Inferior parietal cortex (tissue), 1 donor: ENCODE results near the gene CGB2.
A peak's percentile ranks its signal among the peaks of the same experiment; 100 is the strongest.
"Not testable (repeated sequence)": the region's sequence is repeated elsewhere in the genome, so short reads cannot be mapped to it uniquely, and the experiment has no call there.

Experiments
- DNase-seq: peaks from one replicate; pipeline ENCODE4 v3.0.0-alpha.2; 2016; ENCODE audit errors: extremely low spot score

CGB2 gene

GRCh38 chr19:49031642-49032301, at the start of gene CGB2:
Gene CGB2, plus strand, starts transcription at chr19:49031890. Its CDS starts 206 bp downstream, at chr19:49032096.
- DNase-seq = not testable (repeated sequence)

- DNase-seq = no peak
Observed at GRCh38 chr19:48982280-48982679, 49.4 kb upstream of the CGB2 start.

GRCh38 chr19:48985711-48986110, 46.0 kb upstream of the CGB2 start:
- no peak for DNase-seq

GRCh38 chr19:48986211-48986610, 45.5 kb upstream of the CGB2 start:
- no peak for DNase-seq

GRCh38 chr19:48987323-48987722, 44.4 kb upstream of the CGB2 start:
- DNase-seq = no peak

- no peak for DNase-seq
Observed at GRCh38 chr19:48988286-48988685, 43.4 kb upstream of the CGB2 start.

- no peak for DNase-seq
Observed at GRCh38 chr19:48988860-48989259, 42.8 kb upstream of the CGB2 start.

GRCh38 chr19:48989701-48990291, 41.9 kb upstream of the CGB2 start:
- no peak for DNase-seq

GRCh38 chr19:48990400-48990799, 41.3 kb upstream of the CGB2 start:
- no peak for DNase-seq

- DNase-seq = no peak
Observed at GRCh38 chr19:48991011-48991609, 40.6 kb upstream of the CGB2 start.

GRCh38 chr19:48991873-48992580, 39.7 kb upstream of the CGB2 start:
- DNase-seq = no peak

- no peak for DNase-seq
Observed at GRCh38 chr19:48992581-48993174, 39.0 kb upstream of the CGB2 start.

GRCh38 chr19:48993175-48994034, 38.3 kb upstream of the CGB2 start, which contains the start of the genes GYS1 and RUVBL2:
Gene GYS1, minus strand, starts transcription at chr19:48993309. Its CDS starts 197 bp downstream, at chr19:48993112.
Gene RUVBL2, plus strand, starts transcription at chr19:48993887. Its CDS starts 25 bp downstream, at chr19:48993912.
- peak; percentile 99 for DNase-seq

- no peak for DNase-seq
Observed at GRCh38 chr19:48994035-48994386, 37.7 kb upstream of the CGB2 start.

GRCh38 chr19:48997972-48998371, 33.7 kb upstream of the CGB2 start:
- no peak for DNase-seq

GRCh38 chr19:48999481-49000325, 32.0 kb upstream of the CGB2 start:
- peak; percentile 30 for DNase-seq

- DNase-seq = no peak
Observed at GRCh38 chr19:49004133-49004532, 27.6 kb upstream of the CGB2 start.

- no peak for DNase-seq
Observed at GRCh38 chr19:49004964-49005614, 26.6 kb upstream of the CGB2 start.

- no peak for DNase-seq
Observed at GRCh38 chr19:49006905-49007304, 24.8 kb upstream of the CGB2 start.

GRCh38 chr19:49009828-49010227, 21.9 kb upstream of the CGB2 start:
- DNase-seq = no peak
